Measurements from ENCODE around the gene EWSR1. TPM values are rescaled to one million over a fixed set of nuclear protein-coding genes. Genes with fewer than 3 reads are reported as not detected.

The EWSR1 gene
- total and polyA plus RNA-seq, 9 donors: 111 to 207 (median 177) TPM

GRCh38 chr22:29319072-29319471 is 51.0 kb downstream of the EWSR1 start:
- H3K4me1 ChIP-seq (ENCODE audit: control insufficient read depth, insufficient read depth, low read length): peaks cover 17% of the 10 kb centered on the region
- peaks cover 26% of the 10 kb centered on the region for H3K27me3 ChIP-seq (ENCODE audit: control insufficient read depth, insufficient read depth, low read length)
- H3K27ac ChIP-seq (ENCODE audit: low read length): no peak overlapping the region
- DNase-seq: no peak
- no CpG with 5 or more reads among the region's 2 CpGs for WGBS (ENCODE audit: insufficient coverage)
- no peak overlapping the region for H3K4me3 ChIP-seq (ENCODE audit: low read length)
- H3K36me3 ChIP-seq (ENCODE audit: control insufficient read depth, insufficient read depth, low read length): no peaks in the 10 kb centered on the region
- no peaks in the 10 kb centered on the region for H3K9me3 ChIP-seq (replicated peaks; ENCODE audit: control insufficient read depth, low read depth, low read length)

GRCh38 chr22:29320546-29320945 is 52.5 kb downstream of the EWSR1 start:
- no peaks in the 10 kb centered on the region for H3K36me3 ChIP-seq (ENCODE audit: control insufficient read depth, insufficient read depth, low read length)
- DNase-seq: no peak
- H3K4me1 ChIP-seq (ENCODE audit: control insufficient read depth, insufficient read depth, low read length): peaks cover 7% of the 10 kb centered on the region
- no CpG with 5 or more reads among the region's 1 CpG for WGBS (ENCODE audit: insufficient coverage)
- H3K9me3 ChIP-seq (replicated peaks; ENCODE audit: control insufficient read depth, low read depth, low read length): no peaks in the 10 kb centered on the region
- no peak overlapping the region for H3K27ac ChIP-seq (ENCODE audit: low read length)
- H3K4me3 ChIP-seq (ENCODE audit: low read length): no peak overlapping the region
- H3K27me3 ChIP-seq (ENCODE audit: control insufficient read depth, insufficient read depth, low read length): peaks cover 16% of the 10 kb centered on the region

- Histone ChIP-seq H3K4me1 (ENCODE audit: control insufficient read depth, insufficient read depth, low read length) (peaks cover 26% of the 10 kb centered on the region), H3K36me3 (ENCODE audit: control insufficient read depth, insufficient read depth, low read length) (peaks cover 23% of the 10 kb centered on the region), H3K27ac (ENCODE audit: low read length) (no peak overlapping the region), H3K27me3 (ENCODE audit: control insufficient read depth, insufficient read depth, low read length) (no peaks in the 10 kb centered on the region), H3K4me3 (ENCODE audit: low read length) (no peak overlapping the region), H3K9me3 (replicated peaks; ENCODE audit: control insufficient read depth, low read depth, low read length) (no peaks in the 10 kb centered on the region)
- DNase-seq: no peak
These were observed 55.6 kb downstream of the EWSR1 start for GRCh38 chr22:29323641-29324040.

- Histone ChIP-seq H3K9me3 (replicated peaks; ENCODE audit: control insufficient read depth, low read depth, low read length) (no peaks in the 10 kb centered on the region), H3K27ac (ENCODE audit: low read length) (no peak overlapping the region), H3K4me1 (ENCODE audit: control insufficient read depth, insufficient read depth, low read length) (peaks cover 44% of the 10 kb centered on the region), H3K4me3 (ENCODE audit: low read length) (no peak overlapping the region), H3K36me3 (ENCODE audit: control insufficient read depth, insufficient read depth, low read length) (peaks cover 34% of the 10 kb centered on the region), H3K27me3 (ENCODE audit: control insufficient read depth, insufficient read depth, low read length) (no peaks in the 10 kb centered on the region)
- 83% methylated on average over 5 of the region's 8 CpGs for WGBS (ENCODE audit: insufficient coverage)
- no peak for DNase-seq
These were observed 57.3 kb downstream of the EWSR1 start for GRCh38 chr22:29325356-29325755.

GRCh38 chr22:29325785-29326315 is 57.8 kb downstream of the EWSR1 start:
- DNase-seq: no peak
- H3K27ac ChIP-seq (ENCODE audit: low read length): no peak overlapping the region
- H3K9me3 ChIP-seq (replicated peaks; ENCODE audit: control insufficient read depth, low read depth, low read length): no peaks in the 10 kb centered on the region
- H3K4me3 ChIP-seq (ENCODE audit: low read length): no peak overlapping the region
- H3K27me3 ChIP-seq (ENCODE audit: control insufficient read depth, insufficient read depth, low read length): no peaks in the 10 kb centered on the region
- H3K4me1 ChIP-seq (ENCODE audit: control insufficient read depth, insufficient read depth, low read length): peaks cover 49% of the 10 kb centered on the region
- 39% methylated on average over 9 of the region's 9 CpGs for WGBS (ENCODE audit: insufficient coverage)
- peaks cover 35% of the 10 kb centered on the region for H3K36me3 ChIP-seq (ENCODE audit: control insufficient read depth, insufficient read depth, low read length)

GRCh38 chr22:29326481-29326880 is 58.4 kb downstream of the EWSR1 start:
- no peak for DNase-seq
- peaks cover 41% of the 10 kb centered on the region for H3K36me3 ChIP-seq (ENCODE audit: control insufficient read depth, insufficient read depth, low read length)
- no peaks in the 10 kb centered on the region for H3K9me3 ChIP-seq (replicated peaks; ENCODE audit: control insufficient read depth, low read depth, low read length)
- H3K27me3 ChIP-seq (ENCODE audit: control insufficient read depth, insufficient read depth, low read length): no peaks in the 10 kb centered on the region
- no peak overlapping the region for H3K27ac ChIP-seq (ENCODE audit: low read length)
- peaks cover 55% of the 10 kb centered on the region for H3K4me1 ChIP-seq (ENCODE audit: control insufficient read depth, insufficient read depth, low read length)
- 79% methylated on average over 7 of the region's 10 CpGs for WGBS (ENCODE audit: insufficient coverage)
- no peak overlapping the region for H3K4me3 ChIP-seq (ENCODE audit: low read length)

GRCh38 chr22:29327089-29327764 is 59.2 kb downstream of the EWSR1 start:
- peaks cover 58% of the 10 kb centered on the region for H3K4me1 ChIP-seq (ENCODE audit: control insufficient read depth, insufficient read depth, low read length)
- DNase-seq: no peak
- 83% methylated on average over 11 of the region's 15 CpGs for WGBS (ENCODE audit: insufficient coverage)
- peaks cover 46% of the 10 kb centered on the region for H3K36me3 ChIP-seq (ENCODE audit: control insufficient read depth, insufficient read depth, low read length)
- no peak overlapping the region for H3K27ac ChIP-seq (ENCODE audit: low read length)
- H3K27me3 ChIP-seq (ENCODE audit: control insufficient read depth, insufficient read depth, low read length): no peaks in the 10 kb centered on the region
- H3K9me3 ChIP-seq (replicated peaks; ENCODE audit: control insufficient read depth, low read depth, low read length): no peaks in the 10 kb centered on the region
- H3K4me3 ChIP-seq (ENCODE audit: low read length): no peak overlapping the region

- peaks cover 55% of the 10 kb centered on the region for H3K36me3 ChIP-seq (ENCODE audit: control insufficient read depth, insufficient read depth, low read length)
- peak overlapping the region; percentile 42 for H3K27ac ChIP-seq (ENCODE audit: low read length)
- no peaks in the 10 kb centered on the region for H3K9me3 ChIP-seq (replicated peaks; ENCODE audit: control insufficient read depth, low read depth, low read length)
- H3K4me3 ChIP-seq (ENCODE audit: low read length): no peak overlapping the region
- H3K4me1 ChIP-seq (ENCODE audit: control insufficient read depth, insufficient read depth, low read length): peaks cover 58% of the 10 kb centered on the region
- H3K27me3 ChIP-seq (ENCODE audit: control insufficient read depth, insufficient read depth, low read length): no peaks in the 10 kb centered on the region
- WGBS (ENCODE audit: insufficient coverage): 88% methylated on average over 5 of the region's 5 CpGs
- DNase-seq: no peak
These were observed 60.0 kb downstream of the EWSR1 start for GRCh38 chr22:29328055-29328454.

GRCh38 chr22:29328566-29329500 is 60.8 kb downstream of the EWSR1 start:
- Histone ChIP-seq H3K27me3 (ENCODE audit: control insufficient read depth, insufficient read depth, low read length) (no peaks in the 10 kb centered on the region), H3K36me3 (ENCODE audit: control insufficient read depth, insufficient read depth, low read length) (peaks cover 61% of the 10 kb centered on the region), H3K4me3 (ENCODE audit: low read length) (no peak overlapping the region), H3K4me1 (ENCODE audit: control insufficient read depth, insufficient read depth, low read length) (peaks cover 58% of the 10 kb centered on the region), H3K9me3 (replicated peaks; ENCODE audit: control insufficient read depth, low read depth, low read length) (no peaks in the 10 kb centered on the region), H3K27ac (ENCODE audit: low read length) (peak overlapping the region; percentile 81)
- DNase-seq: peak; percentile 84
- WGBS (ENCODE audit: insufficient coverage): 71% methylated on average over 22 of the region's 34 CpGs

GRCh38 chr22:29329581-29329980 is 61.5 kb downstream of the EWSR1 start:
- Histone ChIP-seq H3K4me1 (ENCODE audit: control insufficient read depth, insufficient read depth, low read length) (peaks cover 58% of the 10 kb centered on the region), H3K27me3 (ENCODE audit: control insufficient read depth, insufficient read depth, low read length) (no peaks in the 10 kb centered on the region), H3K9me3 (replicated peaks; ENCODE audit: control insufficient read depth, low read depth, low read length) (no peaks in the 10 kb centered on the region), H3K36me3 (ENCODE audit: control insufficient read depth, insufficient read depth, low read length) (peaks cover 68% of the 10 kb centered on the region), H3K4me3 (ENCODE audit: low read length) (no peak overlapping the region), H3K27ac (ENCODE audit: low read length) (peak overlapping the region; percentile 81)
- WGBS (ENCODE audit: insufficient coverage): 87% methylated on average over 11 of the region's 11 CpGs
- DNase-seq: no peak

Measured in muscle of leg (tissue), 11 donors.